ENCODE measurements around the gene GREB1L. TPM values are rescaled to one million over a fixed set of nuclear protein-coding genes. Genes with fewer than 3 reads are reported as not detected.

Gene GREB1L
- total RNA-seq, 6 experiments from 2014 or later: 3.1 to 7.9 (median 5.7) TPM

DNA sequence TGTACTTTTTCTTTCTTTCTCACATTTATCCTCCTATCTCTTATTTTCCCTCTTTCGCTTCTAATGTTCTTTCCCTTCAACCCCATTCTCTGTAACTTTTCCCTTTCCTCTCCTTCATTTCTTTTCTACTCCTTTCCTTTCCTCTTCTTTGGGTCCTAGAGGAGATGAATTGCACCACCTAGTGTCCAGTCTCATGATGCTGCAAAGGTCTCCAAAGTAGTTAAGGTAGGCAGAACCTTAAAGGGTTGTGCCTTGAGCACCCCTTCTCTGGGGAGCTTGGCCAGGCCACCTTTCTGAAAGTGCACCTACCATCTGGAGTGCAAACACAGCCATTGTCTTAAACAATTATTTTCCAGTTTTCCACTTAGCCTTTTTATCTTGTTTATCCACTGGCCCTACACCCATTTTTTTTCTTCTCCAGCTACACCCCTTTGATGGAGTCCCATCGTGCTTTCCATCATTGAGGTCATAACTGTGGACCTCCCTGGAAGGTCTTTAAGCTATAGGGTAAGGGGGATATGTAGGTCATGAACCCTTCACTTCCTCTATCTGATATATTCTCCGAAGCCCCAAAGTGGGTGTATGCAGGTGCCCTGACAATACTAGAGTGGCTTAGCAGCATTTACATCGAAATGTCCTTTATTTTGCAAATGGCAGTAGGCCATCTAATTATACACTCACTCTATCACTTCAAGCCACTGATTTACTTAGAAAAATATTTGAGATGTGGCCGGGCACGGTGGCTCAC is 202.6 kb downstream of the GREB1L start:
- no peak overlapping the region for H3K27ac ChIP-seq
- no peaks in the 10 kb centered on the region for H3K9me3 ChIP-seq
- peak in 1 of 3 donors; percentile 49 for DNase-seq
- no peak for TF ChIP-seq POLR2A (IDR thresholded peaks at IDR 0.05)
- TF ChIP-seq, protein P1, sequence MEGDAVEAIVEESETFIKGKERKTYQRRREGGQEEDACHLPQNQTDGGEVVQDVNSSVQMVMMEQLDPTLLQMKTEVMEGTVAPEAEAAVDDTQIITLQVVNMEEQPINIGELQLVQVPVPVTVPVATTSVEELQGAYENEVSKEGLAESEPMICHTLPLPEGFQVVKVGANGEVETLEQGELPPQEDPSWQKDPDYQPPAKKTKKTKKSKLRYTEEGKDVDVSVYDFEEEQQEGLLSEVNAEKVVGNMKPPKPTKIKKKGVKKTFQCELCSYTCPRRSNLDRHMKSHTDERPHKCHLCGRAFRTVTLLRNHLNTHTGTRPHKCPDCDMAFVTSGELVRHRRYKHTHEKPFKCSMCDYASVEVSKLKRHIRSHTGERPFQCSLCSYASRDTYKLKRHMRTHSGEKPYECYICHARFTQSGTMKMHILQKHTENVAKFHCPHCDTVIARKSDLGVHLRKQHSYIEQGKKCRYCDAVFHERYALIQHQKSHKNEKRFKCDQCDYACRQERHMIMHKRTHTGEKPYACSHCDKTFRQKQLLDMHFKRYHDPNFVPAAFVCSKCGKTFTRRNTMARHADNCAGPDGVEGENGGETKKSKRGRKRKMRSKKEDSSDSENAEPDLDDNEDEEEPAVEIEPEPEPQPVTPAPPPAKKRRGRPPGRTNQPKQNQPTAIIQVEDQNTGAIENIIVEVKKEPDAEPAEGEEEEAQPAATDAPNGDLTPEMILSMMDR (IDR thresholded peaks at IDR 0.05): peak; percentile 71 to 79 (median 74)
- intact Hi-C loops (cut with DNase I): loop anchor here in 1 of 2 donors (5.0 kb wide), 1 partner anchor 257 kb away; no protein-coding TSS in a partner anchor
- H3K4me3 ChIP-seq: no peak overlapping the region
- H3K4me1 ChIP-seq: no peaks in the 10 kb centered on the region
- H3K27me3 ChIP-seq: no peaks in the 10 kb centered on the region
- H3K36me3 ChIP-seq: no peaks in the 10 kb centered on the region
- ATAC-seq: peak; percentile 79 to 90 (median 89)
- 69% methylated on average over 6 of the region's 6 CpGs for WGBS (ENCODE audit: insufficient coverage, low coverage, low lambda C conversion rate, missing lambda C conversion rate)

DNA sequence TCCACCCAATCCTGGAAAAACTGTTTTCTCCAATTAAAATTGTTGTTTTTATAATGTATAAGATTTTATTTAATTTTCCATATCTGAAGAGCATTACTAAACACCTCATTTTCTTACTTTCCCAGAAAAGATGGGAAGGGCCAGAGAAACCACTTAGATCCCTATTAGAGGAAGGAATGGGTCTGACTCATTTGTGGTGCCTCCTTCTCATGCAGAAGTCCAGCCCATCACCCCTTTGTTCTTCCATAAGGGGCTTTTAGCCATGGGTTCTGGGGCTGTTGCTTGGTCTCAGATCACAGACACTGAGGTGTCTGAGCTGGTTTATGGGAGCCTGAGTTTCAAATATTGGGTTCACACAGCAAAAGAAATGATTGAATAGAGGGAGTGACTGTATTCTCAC is 206.3 kb downstream of the GREB1L start:
- TF ChIP-seq, protein P1 (IDR thresholded peaks at IDR 0.05): no peak
- no peak for TF ChIP-seq POLR2A (IDR thresholded peaks at IDR 0.05)
- peaks cover 0 to 3% (median 2%) of the 10 kb centered on the region in 4 donors for H3K4me1 ChIP-seq
- no peak overlapping the region for H3K27ac ChIP-seq
- ATAC-seq (no peak), DNase-seq (no peak)
- intact Hi-C loops (cut with DNase I): loop anchor here in 1 of 2 donors (5.0 kb wide), 1 partner anchor 261 kb away; no protein-coding TSS in a partner anchor
- H3K4me3 ChIP-seq: no peak overlapping the region
- H3K36me3 ChIP-seq: no peaks in the 10 kb centered on the region
- no peaks in the 10 kb centered on the region for H3K27me3 ChIP-seq
- H3K9me3 ChIP-seq: no peaks in the 10 kb centered on the region

DNA sequence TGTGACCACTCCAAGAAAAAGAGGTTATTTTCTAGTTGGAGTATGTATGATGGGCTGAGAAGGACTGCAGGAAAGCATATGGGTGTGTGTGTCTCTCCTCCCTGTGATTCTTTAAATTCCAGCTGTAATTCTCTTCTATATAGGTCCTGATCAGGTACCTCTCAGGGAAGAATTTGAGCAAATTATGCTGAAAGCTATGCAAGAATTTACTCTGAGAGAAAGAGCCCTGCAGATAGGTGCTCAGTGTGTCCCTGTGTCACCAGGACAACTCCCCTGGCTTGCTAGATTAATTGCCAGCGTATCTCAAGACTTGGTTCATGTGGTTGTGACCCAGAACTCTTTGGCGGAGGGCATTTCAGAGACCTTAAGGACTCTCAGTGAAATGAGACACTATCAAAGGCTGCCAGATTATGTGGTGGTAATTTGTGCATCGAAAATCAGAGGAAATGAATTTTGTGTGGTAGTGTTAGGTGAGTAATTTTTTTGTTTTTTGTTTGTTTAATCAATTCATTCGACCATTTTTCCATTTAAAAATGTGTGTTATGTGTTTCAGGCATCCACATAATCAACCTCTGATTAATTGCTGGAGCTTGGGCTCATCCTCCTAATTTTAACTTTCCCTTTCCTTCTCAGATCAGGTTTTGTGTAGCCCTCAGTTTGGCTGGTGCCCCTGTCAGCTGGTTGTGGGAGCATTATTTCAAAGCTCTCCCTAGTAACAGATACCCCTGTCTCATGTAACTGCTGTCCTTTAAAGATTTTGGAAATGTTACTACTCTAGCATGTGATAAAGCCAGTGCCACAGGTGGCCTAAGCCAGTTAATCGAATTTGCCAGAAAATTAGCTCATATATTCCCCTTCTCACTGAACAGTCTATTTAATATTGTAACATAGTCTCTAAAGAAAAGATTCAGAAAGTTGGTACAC is 207.6 kb downstream of the GREB1L start:
- H3K4me1 ChIP-seq: peaks cover 0 to 11% (median 3%) of the 10 kb centered on the region in 4 donors
- H3K36me3 ChIP-seq: no peaks in the 10 kb centered on the region
- no peak overlapping the region for H3K4me3 ChIP-seq
- no peak overlapping the region for H3K27ac ChIP-seq
- no peak for DNase-seq
- TF ChIP-seq, protein P1 (IDR thresholded peaks at IDR 0.05): no peak
- TF ChIP-seq POLR2A (IDR thresholded peaks at IDR 0.05): no peak
- ATAC-seq: no peak
- no peaks in the 10 kb centered on the region for H3K9me3 ChIP-seq
- WGBS (ENCODE audit: insufficient coverage, low coverage, low lambda C conversion rate, missing lambda C conversion rate): 79% methylated on average over 5 of the region's 5 CpGs
- intact Hi-C loops (cut with DNase I): loop anchor here in 1 of 2 donors (5.0 kb wide), 1 partner anchor 262 kb away; no protein-coding TSS in a partner anchor
- H3K27me3 ChIP-seq: no peaks in the 10 kb centered on the region

DNA sequence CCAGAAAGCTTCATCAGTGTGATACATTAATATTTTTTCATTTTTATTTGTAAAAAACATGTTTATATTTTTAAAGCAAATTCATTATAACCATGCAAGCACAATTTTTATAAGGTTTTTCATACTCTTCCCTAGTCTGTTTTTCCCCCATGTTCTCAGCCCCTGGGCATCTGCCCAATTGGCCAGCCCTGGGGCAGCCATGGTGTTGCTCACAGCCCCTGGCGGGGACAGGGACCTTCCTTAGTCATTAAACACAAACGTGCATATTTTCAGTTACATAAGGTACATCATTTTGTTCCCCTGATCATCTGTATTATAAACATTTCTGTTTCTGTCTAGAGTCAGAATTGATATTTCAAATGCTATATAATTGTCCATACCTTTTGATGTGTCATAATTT is 208.5 kb downstream of the GREB1L start:
- no peaks in the 10 kb centered on the region for H3K36me3 ChIP-seq
- no peak for ATAC-seq
- no peak overlapping the region for H3K27ac ChIP-seq
- 69% methylated on average over 2 of the region's 2 CpGs for WGBS (ENCODE audit: insufficient coverage, low coverage, low lambda C conversion rate, missing lambda C conversion rate)
- no peak overlapping the region for H3K4me3 ChIP-seq
- DNase-seq: no peak
- H3K27me3 ChIP-seq: no peaks in the 10 kb centered on the region
- TF ChIP-seq, protein P1 (IDR thresholded peaks at IDR 0.05): no peak
- TF ChIP-seq POLR2A (IDR thresholded peaks at IDR 0.05): no peak
- no peaks in the 10 kb centered on the region for H3K9me3 ChIP-seq
- intact Hi-C loops (cut with DNase I): no loop called here
- peaks cover 0 to 11% (median 4%) of the 10 kb centered on the region in 4 donors for H3K4me1 ChIP-seq

Measured in right lobe of liver (tissue), 6 donors.